CD4-positive, alpha-beta T cell treated with Interleukin-4 for 4 hours (primary cell): ENCODE results near the gene ABLIM2.

Source experiments
- DNase-seq: peaks from one replicate; pipeline ENCODE4 v3.0.0-alpha.2; 2020

ABLIM2 gene

DNA sequence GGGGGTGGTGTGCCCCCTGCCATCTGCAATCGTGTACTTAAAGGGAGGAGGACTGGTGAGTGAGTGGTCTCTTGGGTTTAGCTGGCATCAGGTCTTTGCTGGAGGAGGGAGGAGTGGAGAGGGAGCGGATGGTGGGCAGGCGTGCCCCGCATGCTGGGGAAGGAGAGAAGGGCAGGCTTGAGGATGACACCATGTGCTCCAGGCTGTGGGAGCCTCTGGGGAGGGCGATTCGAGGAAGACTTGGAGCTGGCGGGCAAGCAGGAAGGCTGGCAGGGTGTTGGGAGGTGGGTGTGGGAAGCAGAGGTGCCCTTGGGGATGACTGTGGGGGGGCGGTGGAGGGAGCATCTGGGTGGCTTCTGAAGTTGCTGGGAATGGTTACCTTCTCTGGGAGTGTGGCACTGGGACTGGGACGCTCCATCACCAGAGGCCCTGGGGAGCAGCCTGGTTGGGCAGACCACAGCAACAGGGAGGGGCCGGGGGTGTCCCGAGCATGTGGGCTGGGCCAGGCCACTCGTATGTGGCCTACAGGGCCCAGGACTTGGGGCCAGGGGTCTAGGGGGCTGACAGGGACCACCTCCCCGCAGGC lies 188.2 kb downstream of the ABLIM2 start:
- no peak for DNase-seq

GRCh38 chr4:7968262-7968896 lies 190.2 kb downstream of the ABLIM2 start:
- no peak for DNase-seq

DNA sequence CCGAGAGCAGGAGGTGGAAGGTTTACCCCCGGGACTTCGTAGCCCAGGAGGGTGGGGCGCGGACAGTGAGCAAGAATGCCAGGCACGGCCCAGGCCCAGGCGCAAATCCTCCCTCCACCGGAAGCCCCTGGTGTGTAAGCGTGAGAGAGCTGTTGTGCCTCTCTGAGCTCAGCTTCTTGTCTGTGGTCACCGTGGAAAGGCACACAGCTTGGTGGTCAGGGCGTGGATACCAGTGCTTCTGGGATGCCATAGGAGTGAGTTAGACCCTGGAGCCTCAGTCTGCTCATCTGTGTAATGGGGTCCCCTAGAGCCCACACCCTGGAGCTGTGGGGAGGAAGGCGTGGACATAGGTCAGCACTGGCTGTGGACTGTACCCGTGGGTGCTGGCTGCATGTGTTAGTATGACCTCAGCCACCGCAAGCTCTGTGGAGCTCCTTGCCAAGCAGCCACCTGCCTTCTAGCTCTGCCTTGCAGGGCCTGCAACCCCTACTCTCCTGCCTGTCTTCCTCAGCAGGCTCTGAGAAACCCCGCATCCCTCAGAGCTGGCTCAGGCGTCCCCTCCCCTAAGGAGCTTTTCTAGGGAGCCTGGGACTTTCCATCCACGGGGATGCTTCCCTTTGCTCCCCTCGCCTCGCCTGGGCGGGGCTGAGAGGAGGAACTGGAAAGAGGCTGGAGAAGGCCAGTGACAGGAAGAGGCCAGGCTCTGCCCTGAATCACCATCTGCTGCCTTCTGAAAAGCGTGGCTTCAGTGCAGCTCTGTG lies 190.9 kb downstream of the ABLIM2 start:
- no peak for DNase-seq

GRCh38 chr4:7967063-7967440 lies 191.6 kb downstream of the ABLIM2 start:
- no peak for DNase-seq

DNA sequence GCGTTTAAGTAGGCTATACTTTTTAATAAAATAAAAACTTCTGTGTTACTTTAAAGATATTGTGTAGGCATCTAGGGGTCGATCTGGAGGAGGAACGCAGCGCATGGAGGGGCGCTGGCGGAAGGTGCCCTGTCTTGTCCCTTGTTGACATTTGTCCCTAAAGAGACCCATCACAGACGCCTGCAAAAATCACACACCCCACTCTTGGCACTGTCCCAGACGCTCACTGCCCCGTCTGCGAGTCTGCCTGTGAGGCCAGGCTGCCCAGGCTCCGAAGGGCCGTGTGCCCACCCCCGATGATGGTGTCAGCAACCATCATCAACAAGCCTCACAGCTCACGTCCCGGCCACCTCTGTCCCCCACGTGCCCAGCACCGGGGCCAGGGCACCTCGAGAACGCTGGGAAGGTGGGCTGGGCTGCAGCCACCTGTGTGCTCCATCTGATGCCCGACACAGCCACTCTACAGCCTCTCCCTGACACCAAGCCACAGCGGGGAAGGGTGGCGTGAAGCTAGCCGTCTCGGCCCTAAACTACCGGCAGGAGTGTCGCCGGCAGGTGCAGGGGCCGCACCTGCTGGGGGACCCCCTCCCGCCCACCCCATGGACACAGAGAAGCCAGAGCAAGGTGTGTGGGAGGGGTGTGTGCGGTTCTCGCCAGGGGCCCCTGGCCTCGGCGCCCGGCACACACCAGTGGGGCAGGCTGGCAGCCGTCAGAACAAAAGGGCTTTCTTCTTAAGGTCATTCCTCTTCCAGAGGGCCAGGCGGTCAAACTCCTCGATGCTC lies 192.1 kb downstream of the ABLIM2 start:
- no peak for DNase-seq

- peak; percentile 80 for DNase-seq
Measured at GRCh38 chr4:7964890-7965662, 193.5 kb downstream of the ABLIM2 start.

GRCh38 chr4:7964459-7964858 lies 194.2 kb downstream of the ABLIM2 start:
- DNase-seq: peak; percentile 77

DNA sequence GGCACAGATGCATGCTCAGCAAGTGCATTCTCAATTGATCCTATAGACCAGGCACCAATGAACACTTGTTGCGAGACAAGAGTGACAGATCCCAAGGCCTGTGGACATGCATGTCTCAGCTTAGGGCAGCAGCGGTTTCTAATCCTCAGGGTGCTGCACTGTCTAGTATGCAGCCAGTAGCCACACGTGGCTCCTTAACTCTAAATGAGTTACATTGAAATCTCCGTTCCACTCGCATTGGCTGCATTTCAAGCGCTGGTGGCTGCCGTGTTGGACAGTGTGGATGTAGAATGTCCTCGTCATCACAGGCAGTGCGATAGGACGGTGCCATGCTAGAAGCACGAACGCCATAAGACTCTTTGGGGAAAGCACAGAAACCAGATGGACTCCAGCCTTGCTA lies 194.9 kb downstream of the ABLIM2 start:
- no peak for DNase-seq

DNA sequence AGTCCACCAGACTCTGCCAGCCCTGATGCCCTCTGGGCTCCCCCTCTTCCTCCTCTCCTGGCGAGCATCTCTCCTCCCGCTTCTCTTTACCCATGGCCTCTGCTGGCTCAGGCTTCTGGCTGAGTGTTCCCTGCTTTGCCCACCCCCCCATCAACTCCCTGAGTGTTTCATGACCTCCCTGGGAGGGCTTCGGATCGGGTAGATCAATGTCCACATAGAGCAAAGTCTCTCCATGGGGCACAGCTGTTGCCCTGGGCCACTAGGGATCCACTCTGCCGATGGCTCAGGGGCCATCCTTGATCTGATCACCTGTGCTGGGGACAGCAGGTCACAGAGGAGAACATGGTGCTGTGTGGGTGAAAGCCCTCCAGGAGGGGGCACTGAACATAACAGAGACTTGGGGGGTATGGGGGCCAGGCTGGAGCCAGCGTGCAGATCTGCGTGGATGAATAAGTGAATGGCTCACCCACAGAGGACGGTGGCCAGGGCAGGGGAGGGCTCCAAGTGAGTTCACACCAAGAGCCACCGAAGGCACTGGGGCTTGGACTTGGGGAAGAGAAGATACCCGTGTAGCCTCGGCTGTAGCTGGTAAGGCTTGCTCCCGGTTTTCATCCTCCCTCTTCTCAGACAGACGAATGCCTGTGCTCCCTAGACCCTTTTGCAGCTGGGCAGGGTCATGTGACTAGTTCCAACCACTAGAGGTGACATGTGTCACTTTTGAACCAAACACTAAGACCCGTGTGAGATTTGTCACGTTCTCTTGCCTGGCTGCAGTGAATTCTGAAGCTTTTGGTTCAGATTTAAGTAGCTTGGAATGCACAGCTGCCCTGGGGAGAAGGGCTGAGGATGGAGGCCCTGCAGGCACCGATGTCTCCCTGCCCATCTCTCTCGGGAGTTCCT lies 195.8 kb downstream of the ABLIM2 start:
- DNase-seq: no peak

DNA sequence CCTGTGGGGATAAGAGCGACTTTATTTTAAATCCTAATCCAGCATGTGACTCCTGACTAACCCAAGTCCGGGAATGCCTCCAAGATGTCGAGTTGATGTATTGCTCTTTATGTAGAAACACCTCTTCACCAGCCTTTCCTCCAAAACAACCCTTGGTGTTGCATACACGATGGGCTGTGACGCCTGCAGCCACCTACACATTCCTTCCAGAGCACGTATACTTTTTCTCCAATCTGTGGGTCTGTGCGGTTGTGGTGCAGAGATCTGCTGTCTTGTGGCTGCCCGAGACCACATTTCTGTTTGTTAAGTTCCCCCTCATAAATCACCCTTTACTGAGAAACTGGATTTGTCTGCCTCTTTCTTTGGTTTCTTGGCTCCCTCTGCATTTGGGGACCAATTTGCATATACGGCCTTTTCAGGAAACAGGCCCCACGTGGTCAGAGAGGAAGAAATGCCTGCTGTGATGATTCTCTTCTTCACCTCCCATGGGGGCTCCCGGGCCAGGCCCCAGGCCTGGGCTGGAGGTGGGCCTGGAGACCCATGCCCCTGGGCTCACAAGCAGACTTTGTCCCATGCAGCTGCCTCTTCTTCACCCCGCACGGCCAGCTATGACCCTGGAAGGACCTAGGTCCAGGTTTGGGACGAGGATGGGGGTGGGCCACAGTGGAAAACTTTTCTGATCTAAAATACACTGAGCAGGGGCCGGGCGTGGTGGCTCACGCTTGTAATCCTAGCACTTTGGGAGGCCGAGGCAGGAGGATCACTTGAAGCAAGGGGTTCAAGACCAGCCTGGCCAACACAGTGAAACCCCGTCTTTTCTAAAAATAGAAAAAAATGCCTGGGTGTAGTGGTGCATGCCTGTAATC lies 197.6 kb downstream of the ABLIM2 start:
- DNase-seq: peak; percentile 41

DNA sequence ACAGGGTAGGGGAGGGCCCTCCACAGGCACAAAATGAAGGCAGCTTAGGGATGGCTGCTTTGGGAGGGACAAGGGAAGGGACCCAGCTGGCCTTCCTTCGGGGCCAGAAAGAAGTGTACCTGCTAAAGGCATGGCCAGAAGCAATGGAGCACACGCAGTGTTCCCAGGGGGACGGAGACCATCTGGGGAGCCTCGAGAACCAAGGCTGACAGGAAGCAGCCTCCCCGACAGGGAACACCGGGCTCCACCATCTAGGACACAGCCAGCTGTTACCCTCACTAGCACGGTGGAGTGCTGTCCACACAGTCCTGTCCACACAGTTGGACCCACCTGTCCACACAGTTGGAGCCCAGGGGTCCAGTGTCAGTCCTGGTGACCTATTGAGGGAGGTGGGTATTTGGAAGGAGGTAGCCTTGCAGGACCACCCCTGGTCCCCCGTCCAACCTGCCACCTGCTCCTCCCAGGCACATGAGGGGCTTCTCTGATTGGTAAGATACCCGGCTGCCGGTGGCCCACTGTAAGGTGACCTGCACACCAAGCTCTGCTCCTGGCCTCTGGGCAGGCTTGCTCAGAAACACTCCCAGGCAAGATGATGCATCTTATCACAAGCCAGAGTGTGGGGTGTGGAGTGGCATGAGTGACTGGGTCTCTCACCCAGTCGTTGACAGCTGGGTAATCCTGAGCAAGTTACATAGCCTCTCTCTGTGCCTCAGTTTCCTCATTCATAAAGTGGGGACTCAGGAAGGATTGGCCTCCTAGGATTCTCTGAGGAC lies 198.4 kb downstream of the ABLIM2 start:
- no peak for DNase-seq

- no peak for DNase-seq
Measured at GRCh38 chr4:7959078-7959477, 199.5 kb downstream of the ABLIM2 start.

DNA sequence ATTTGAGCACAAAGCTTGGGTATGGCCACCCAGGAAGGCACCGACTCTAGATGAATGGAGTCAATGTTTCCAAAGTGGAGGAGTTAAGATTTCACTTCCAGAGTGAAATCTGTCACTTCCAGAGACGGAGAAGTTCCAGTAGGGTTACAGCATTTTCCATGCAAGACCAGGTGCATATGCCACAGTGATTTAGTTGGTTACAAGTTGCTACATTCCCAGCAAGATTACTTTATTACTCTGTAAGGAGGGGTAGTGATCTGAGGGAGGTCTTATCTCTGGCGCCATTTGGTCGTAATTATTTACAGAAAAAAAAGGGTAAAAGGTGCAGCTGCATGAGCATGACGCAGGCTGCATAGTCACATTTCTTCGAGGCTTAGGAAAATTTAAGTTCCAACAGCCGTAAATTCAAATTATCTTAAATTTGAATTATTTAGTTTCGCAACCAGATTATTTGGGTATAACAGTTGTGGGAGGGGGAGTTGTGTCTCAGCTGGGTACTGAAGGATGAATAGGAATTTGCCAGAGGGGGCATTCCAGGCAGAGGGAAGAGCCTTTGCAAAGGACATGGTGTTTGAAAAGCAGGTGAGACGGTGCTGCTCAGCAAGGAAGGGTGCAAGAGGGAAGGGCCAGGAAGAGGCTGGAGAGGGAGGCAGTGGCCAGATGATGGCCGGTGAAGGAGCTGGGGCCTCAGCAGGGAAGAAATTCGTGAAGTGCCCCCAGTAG lies 201.5 kb downstream of the ABLIM2 start:
- no peak for DNase-seq

GRCh38 chr4:7956270-7956808 lies 202.3 kb downstream of the ABLIM2 start:
- no peak for DNase-seq

DNA sequence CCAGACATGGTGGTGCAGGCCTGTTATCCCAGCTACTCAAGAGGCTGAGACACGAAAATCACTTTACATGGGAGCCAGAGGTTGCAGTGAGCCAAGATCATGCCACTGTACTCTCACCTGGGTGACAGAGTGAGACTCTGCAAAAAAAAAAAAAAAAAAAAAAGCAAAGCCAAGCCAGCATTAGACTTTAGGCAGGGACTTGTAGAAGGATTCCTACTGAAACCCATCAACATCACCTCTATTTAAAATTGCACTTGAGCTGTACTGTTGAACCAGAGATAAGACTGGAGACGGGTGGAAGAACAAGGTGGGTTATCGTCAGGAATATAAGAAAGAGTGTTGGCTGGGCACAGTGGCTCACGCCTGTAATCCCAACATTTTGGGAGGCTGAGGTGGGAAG lies 203.2 kb downstream of the ABLIM2 start:
- DNase-seq: no peak

DNA sequence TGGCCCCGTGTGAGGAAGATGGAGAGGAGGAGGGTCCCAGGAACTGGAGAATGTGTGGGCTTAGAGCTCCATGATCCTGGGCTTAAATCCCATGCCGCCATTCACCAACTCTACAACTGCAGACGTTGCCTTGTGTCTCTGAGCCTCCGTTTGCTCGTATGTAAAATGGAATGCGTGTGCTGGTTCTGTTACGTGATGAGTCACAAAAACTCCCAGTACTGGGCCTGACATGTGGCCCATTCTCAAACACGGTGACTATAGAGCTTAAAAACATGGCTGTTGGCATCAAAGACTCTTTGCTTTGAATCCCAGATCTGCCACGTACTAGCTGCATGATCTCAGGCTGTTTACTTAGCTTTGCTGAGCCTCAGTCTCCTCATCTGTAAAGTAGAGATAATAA lies 206.0 kb downstream of the ABLIM2 start:
- no peak for DNase-seq

GRCh38 chr4:7950301-7951092 lies 208.1 kb downstream of the ABLIM2 start:
- DNase-seq: no peak

DNA sequence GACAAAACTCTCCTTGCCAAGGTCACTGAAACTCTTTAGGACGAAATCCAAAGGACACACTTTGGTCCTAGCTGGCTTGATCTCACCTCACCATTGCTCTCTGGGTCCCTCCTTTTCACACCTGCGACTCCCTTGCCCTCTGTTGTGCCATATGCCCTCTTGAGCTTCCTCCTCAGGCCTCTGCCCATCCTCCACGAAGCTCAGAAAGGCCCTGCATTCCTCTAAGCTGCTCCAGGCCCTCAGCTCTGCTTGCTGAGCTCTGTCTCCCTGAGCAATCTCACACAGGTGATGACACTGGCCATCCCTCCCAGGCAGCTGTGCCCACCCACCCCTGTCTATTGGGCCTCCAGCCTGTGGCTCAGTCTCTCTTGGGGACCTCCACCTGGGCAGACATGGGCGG lies 208.9 kb downstream of the ABLIM2 start:
- DNase-seq: no peak
